WTC11 (cell line): ENCODE measurements around the gene NOX5. TPM values are rescaled to one million over a fixed set of nuclear protein-coding genes. Genes with fewer than 3 reads are reported as not detected.
A peak's percentile ranks its signal among the peaks of the same experiment; 100 is the strongest.

Experiments used
- ATAC-seq: fragments of 200-7000 bp; cut with Tn5 transposase; 2 replicates; pipeline ENCODE4 v1.10.0; 2021; ENCODE audit warnings: mild to moderate bottlenecking, moderate library complexity
- CTCF ChIA-PET: fragments of 300-600 bp; sonication (Branson Sonifier 250); formaldehyde crosslinking; loops from one replicate; lab custom pipeline; 2021; ENCODE audit warnings: antibody characterized with exemption; lab: Charles Lee
- POLR2A ChIA-PET: fragments of 350-600 bp; sonication (Branson Sonifier 250); formaldehyde crosslinking; loops from one replicate; lab custom pipeline; 2021; ENCODE audit warnings: antibody characterized with exemption; lab: Charles Lee
- DNase-seq: peaks from one replicate; pipeline ENCODE4 v3.0.0; 2021; ENCODE audit warnings: low spot score
- H3K27ac Mint-ChIP-seq: 2 replicates; pipeline ENCODE4 v1.8.0; 2021; ENCODE audit warnings: mixed read lengths
- H3K27me3 Mint-ChIP-seq: 2 replicates; pipeline ENCODE4 v1.8.0; 2021; ENCODE audit warnings: low read depth, mild to moderate bottlenecking, moderate library complexity, mixed read lengths
- H3K36me3 Mint-ChIP-seq: 2 replicates; pipeline ENCODE4 v1.8.0; 2021; ENCODE audit warnings: mixed read lengths
- H3K4me1 Mint-ChIP-seq: 2 replicates; pipeline ENCODE4 v1.8.0; 2022; ENCODE audit warnings: mixed read lengths
- H3K4me3 Mint-ChIP-seq: 2 replicates; pipeline ENCODE4 v1.8.0; 2021; ENCODE audit warnings: mild to moderate bottlenecking, moderate library complexity, mixed read lengths
- H3K9me3 Mint-ChIP-seq: 2 replicates; pipeline ENCODE4 v1.8.0; 2021; ENCODE audit warnings: mixed read lengths
- AR ChIP-seq: fragments of 250-450 bp; sonication (Bioruptor Pico); IDR thresholded peaks from 2 replicates; pipeline ENCODE4 v1.9.0; 2021; ENCODE audit warnings: mild to moderate bottlenecking
- ETV6 ChIP-seq: sonication (generic); formaldehyde crosslinking; IDR thresholded peaks from 2 replicates; pipeline ENCODE4 v1.8.1; 2022; ENCODE audit warnings: mild to moderate bottlenecking, missing genetic modification reagents
- FOXJ3 ChIP-seq: sonication (generic); formaldehyde crosslinking; IDR thresholded peaks from 2 replicates; pipeline ENCODE4 v1.9.0; 2021; ENCODE audit warnings: missing genetic modification reagents, mild to moderate bottlenecking, borderline replicate concordance
- RELA ChIP-seq: sonication (generic); formaldehyde crosslinking; IDR thresholded peaks from 2 replicates; pipeline ENCODE4 v1.8.1; 2022; ENCODE audit warnings: missing genetic modification reagents, mild to moderate bottlenecking, borderline replicate concordance
- SMAD3 ChIP-seq: sonication (generic); formaldehyde crosslinking; IDR thresholded peaks from 2 replicates; pipeline ENCODE4 v1.8.0; 2022; ENCODE audit warnings: missing genetic modification reagents, mild to moderate bottlenecking, borderline replicate concordance
- STAT6 ChIP-seq: sonication (generic); formaldehyde crosslinking; conservative IDR thresholded peaks from 2 replicates; pipeline ENCODE4 v1.8.1; 2023; ENCODE audit warnings: mild to moderate bottlenecking, low read depth, missing genetic modification reagents, moderate library complexity
- TEAD1 ChIP-seq: sonication (generic); formaldehyde crosslinking; IDR thresholded peaks from 2 replicates; pipeline ENCODE4 v1.8.0; 2022; ENCODE audit warnings: mild to moderate bottlenecking, missing genetic modification reagents
- ZNF232 ChIP-seq: sonication (generic); formaldehyde crosslinking; IDR thresholded peaks from 2 replicates; pipeline ENCODE4 v1.8.0; 2022; ENCODE audit warnings: mild to moderate bottlenecking, missing genetic modification reagents
- ZNF396 ChIP-seq: fragments of 250-450 bp; sonication (Bioruptor Pico); IDR thresholded peaks from 2 replicates; pipeline ENCODE4 v1.8.0; 2021; ENCODE audit warnings: mild to moderate bottlenecking, moderate library complexity, borderline replicate concordance
- ZNF416 ChIP-seq: fragments of 250-450 bp; sonication (Bioruptor Pico); IDR thresholded peaks from 2 replicates; pipeline ENCODE4 v1.9.0; 2021; ENCODE audit warnings: mild to moderate bottlenecking, inconsistent platforms
- ZNF512 ChIP-seq: sonication (generic); formaldehyde crosslinking; IDR thresholded peaks from 2 replicates; pipeline ENCODE4 v1.8.1; 2022; ENCODE audit warnings: missing genetic modification reagents, borderline replicate concordance
- total RNA-seq: library from RNA; stranded (reverse); gene quantifications from 3 replicates; pipeline ENCODE4 v1.2.3, GENCODE V29; 2021
- TF ChIP-seq, protein P1 (sequence below): sonication (generic); formaldehyde crosslinking; IDR thresholded peaks from 2 replicates; pipeline ENCODE4 v1.8.0; 2023; ENCODE audit warnings: missing genetic modification reagents
- TF ChIP-seq, protein P2 (sequence below): sonication (generic); formaldehyde crosslinking; IDR thresholded peaks from 2 replicates; pipeline ENCODE4 v1.8.0; 2022; ENCODE audit warnings: missing genetic modification reagents
- TF ChIP-seq, protein P3 (sequence below): fragments of 250-450 bp; sonication (Bioruptor Pico); IDR thresholded peaks from 2 replicates; pipeline ENCODE4 v2.1.2; 2022; ENCODE audit warnings: mild to moderate bottlenecking, moderate library complexity
- TF ChIP-seq, protein P4 (sequence below): sonication (generic); formaldehyde crosslinking; IDR thresholded peaks from 2 replicates; pipeline ENCODE4 v1.8.0; 2022; ENCODE audit warnings: mild to moderate bottlenecking, missing genetic modification reagents
- TF ChIP-seq, protein P5 (sequence below): fragments of 200-600 bp; IDR thresholded peaks from 2 replicates; pipeline ENCODE4 v1.8.0; 2022; ENCODE audit warnings: antibody characterized with exemption

NOX5 gene
- total RNA-seq, 1 experiment from 2014 or later, result not detected

DNA sequence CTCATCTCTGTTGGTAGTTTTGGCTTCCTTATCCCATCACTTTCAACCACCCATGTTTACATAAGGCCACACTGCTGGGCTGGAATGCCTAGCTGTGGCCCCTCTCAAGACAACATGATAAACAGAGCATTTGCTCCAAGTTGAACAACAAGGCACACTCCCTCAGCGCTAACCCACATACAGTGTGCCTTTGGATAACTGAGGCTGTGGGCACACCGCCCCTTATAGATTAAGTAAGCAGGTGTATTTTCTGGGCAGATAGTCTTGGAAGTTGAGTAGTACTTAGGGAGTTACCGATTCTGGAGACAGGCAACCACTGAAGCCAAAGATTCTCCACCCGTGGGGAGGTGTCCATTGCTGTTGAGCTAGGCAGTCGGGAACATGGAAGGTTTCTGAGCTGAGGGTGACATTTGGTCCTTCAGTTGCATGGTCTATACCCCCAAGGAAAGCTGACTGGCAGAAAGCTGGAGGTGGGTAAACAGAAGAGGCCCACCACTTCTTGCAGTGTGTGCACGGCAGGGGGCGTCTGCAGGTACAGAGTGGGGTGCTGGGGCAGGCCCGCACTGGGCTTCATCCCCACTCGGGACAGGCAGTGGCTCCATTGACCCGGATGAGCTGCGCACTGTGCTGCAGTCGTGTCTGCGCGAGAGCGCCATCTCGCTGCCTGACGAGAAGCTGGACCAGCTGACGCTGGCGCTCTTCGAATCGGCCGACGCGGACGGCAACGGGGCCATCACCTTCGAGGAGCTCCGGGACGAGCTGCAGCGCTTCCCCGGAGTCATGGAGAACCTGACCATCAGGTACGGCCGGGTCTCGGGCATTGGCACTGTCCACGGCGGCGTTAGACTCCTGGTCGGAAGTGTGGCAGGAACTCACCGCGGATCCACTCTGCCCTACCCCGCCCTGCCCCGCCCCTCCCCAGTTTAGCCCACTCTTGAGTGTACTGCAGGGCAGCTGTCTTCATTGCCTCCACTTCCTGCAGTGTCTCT is 16.8 kb downstream of the NOX5 start:
- peak overlapping the region; percentile 58 for H3K4me3 Mint-ChIP-seq
- H3K27me3 Mint-ChIP-seq, result peaks cover 18% of the 10 kb centered on the region
- DNase-seq (peak; percentile 81), ATAC-seq (peak; percentile 93)
- POLR2A ChIA-PET, result no interaction called here
- peaks cover 10% of the 10 kb centered on the region for H3K4me1 Mint-ChIP-seq
- H3K9me3 Mint-ChIP-seq, result no peaks in the 10 kb centered on the region
- CTCF ChIA-PET, result interaction anchor here (0.5 to 2.5 kb wide), 110 partner anchors 8 to 753 kb away, joined by 3 to 57 read pairs (median 4); partner anchors contain the start of genes ANP32A, FEM1B, GLCE and KIF23
- no peak overlapping the region for H3K27ac Mint-ChIP-seq
- no peaks in the 10 kb centered on the region for H3K36me3 Mint-ChIP-seq
- peak; percentile 35; the same call in 1 of the 2 replicates for TF ChIP-seq SMAD3 (CRISPR knock-in tag)
- TF ChIP-seq TEAD1 (CRISPR knock-in tag), result peak; percentile 84; the same call in 1 of the 2 replicates
- TF ChIP-seq ZNF232 (CRISPR knock-in tag), result peak; percentile 82; the same call in 1 of the 2 replicates
- no peak for TF ChIP-seq STAT6 (CRISPR knock-in tag)
- TF ChIP-seq ETV6 (CRISPR knock-in tag), result peak; percentile 72; the same call in 1 of the 2 replicates
- TF ChIP-seq, protein P1, sequence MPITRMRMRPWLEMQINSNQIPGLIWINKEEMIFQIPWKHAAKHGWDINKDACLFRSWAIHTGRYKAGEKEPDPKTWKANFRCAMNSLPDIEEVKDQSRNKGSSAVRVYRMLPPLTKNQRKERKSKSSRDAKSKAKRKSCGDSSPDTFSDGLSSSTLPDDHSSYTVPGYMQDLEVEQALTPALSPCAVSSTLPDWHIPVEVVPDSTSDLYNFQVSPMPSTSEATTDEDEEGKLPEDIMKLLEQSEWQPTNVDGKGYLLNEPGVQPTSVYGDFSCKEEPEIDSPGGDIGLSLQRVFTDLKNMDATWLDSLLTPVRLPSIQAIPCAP (CRISPR knock-in tag), result no peak
- TF ChIP-seq AR (CRISPR knock-in tag), result no peak
- TF ChIP-seq FOXJ3 (CRISPR knock-in tag), result no peak
- TF ChIP-seq, protein P2, sequence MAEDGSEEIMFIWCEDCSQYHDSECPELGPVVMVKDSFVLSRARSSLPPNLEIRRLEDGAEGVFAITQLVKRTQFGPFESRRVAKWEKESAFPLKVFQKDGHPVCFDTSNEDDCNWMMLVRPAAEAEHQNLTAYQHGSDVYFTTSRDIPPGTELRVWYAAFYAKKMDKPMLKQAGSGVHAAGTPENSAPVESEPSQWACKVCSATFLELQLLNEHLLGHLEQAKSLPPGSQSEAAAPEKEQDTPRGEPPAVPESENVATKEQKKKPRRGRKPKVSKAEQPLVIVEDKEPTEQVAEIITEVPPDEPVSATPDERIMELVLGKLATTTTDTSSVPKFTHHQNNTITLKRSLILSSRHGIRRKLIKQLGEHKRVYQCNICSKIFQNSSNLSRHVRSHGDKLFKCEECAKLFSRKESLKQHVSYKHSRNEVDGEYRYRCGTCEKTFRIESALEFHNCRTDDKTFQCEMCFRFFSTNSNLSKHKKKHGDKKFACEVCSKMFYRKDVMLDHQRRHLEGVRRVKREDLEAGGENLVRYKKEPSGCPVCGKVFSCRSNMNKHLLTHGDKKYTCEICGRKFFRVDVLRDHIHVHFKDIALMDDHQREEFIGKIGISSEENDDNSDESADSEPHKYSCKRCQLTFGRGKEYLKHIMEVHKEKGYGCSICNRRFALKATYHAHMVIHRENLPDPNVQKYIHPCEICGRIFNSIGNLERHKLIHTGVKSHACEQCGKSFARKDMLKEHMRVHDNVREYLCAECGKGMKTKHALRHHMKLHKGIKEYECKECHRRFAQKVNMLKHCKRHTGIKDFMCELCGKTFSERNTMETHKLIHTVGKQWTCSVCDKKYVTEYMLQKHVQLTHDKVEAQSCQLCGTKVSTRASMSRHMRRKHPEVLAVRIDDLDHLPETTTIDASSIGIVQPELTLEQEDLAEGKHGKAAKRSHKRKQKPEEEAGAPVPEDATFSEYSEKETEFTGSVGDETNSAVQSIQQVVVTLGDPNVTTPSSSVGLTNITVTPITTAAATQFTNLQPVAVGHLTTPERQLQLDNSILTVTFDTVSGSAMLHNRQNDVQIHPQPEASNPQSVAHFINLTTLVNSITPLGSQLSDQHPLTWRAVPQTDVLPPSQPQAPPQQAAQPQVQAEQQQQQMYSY (CRISPR knock-in tag), result no peak
- TF ChIP-seq ZNF512 (CRISPR knock-in tag), result no peak
- TF ChIP-seq, protein P3, sequence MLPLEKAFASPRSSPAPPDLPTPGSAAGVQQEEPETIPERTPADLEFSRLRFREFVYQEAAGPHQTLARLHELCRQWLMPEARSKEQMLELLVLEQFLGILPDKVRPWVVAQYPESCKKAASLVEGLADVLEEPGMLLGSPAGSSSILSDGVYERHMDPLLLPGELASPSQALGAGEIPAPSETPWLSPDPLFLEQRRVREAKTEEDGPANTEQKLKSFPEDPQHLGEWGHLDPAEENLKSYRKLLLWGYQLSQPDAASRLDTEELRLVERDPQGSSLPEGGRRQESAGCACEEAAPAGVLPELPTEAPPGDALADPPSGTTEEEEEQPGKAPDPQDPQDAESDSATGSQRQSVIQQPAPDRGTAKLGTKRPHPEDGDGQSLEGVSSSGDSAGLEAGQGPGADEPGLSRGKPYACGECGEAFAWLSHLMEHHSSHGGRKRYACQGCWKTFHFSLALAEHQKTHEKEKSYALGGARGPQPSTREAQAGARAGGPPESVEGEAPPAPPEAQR (CRISPR knock-in tag), result no peak
- TF ChIP-seq, protein P4, sequence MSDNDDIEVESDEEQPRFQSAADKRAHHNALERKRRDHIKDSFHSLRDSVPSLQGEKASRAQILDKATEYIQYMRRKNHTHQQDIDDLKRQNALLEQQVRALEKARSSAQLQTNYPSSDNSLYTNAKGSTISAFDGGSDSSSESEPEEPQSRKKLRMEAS (CRISPR knock-in tag), result peak; percentile 91
- TF ChIP-seq, protein P5, sequence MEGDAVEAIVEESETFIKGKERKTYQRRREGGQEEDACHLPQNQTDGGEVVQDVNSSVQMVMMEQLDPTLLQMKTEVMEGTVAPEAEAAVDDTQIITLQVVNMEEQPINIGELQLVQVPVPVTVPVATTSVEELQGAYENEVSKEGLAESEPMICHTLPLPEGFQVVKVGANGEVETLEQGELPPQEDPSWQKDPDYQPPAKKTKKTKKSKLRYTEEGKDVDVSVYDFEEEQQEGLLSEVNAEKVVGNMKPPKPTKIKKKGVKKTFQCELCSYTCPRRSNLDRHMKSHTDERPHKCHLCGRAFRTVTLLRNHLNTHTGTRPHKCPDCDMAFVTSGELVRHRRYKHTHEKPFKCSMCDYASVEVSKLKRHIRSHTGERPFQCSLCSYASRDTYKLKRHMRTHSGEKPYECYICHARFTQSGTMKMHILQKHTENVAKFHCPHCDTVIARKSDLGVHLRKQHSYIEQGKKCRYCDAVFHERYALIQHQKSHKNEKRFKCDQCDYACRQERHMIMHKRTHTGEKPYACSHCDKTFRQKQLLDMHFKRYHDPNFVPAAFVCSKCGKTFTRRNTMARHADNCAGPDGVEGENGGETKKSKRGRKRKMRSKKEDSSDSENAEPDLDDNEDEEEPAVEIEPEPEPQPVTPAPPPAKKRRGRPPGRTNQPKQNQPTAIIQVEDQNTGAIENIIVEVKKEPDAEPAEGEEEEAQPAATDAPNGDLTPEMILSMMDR, result 0 out of 2 replicates have a peak, but pooled peaks have one; percentile 32
- TF ChIP-seq RELA (CRISPR knock-in tag), result no peak
- no peak for TF ChIP-seq ZNF396 (CRISPR knock-in tag)
- TF ChIP-seq ZNF416 (CRISPR knock-in tag), result 0 out of 2 replicates have a peak, but pooled peaks have one; percentile 25
